Gastrocnemius medialis (tissue), 4 donors: ENCODE results near the gene CUZD1. TPM values are rescaled to one million over a fixed set of nuclear protein-coding genes. Genes with fewer than 3 reads are reported as not detected.

ENCODE experiments used
- ATAC-seq, 2 donors: fragments of 150-250 bp; one replicate each; pipeline ENCODE4 v1.9.1; 2016
- DNase-seq, 2 donors: peaks; one replicate each; pipeline ENCODE4 v3.0.0-alpha.2; 2019
- H3K27ac ChIP-seq, 4 donors: fragments of 200-600 bp; sonication (generic); 1 replicate in 1 of 4; 2 replicates in 3 of 4; pipeline ENCODE4 v1.5.1; 2016 to 2018; ENCODE audit warnings: mild to moderate bottlenecking in 2 of 4, moderate library complexity in 1 of 4
- H3K27me3 ChIP-seq, 3 donors: fragments of 200-600 bp; sonication (generic) in 2 of 3; 1 replicate in 1 of 3; 2 replicates in 2 of 3; pipeline versions ENCODE4 v1.5.1 to v1.6.0; 2016 to 2019; ENCODE audit warnings: mild to moderate bottlenecking in 1 of 3, moderate library complexity in 1 of 3
- H3K36me3 ChIP-seq, 2 donors: fragments of 200-600 bp; sonication (generic) in 1 of 2; one replicate each; pipeline ENCODE4 v1.5.1; 2017 to 2018
- H3K4me1 ChIP-seq, 2 donors: fragments of 200-600 bp; sonication (generic) in 1 of 2; one replicate each; pipeline ENCODE4 v1.5.1; 2016 to 2017; ENCODE audit warnings: mild to moderate bottlenecking in 2 of 2
- H3K4me3 ChIP-seq, 4 donors: fragments of 200-600 bp; sonication (generic) in 3 of 4; 1 replicate in 1 of 4; 2 replicates in 3 of 4; pipeline ENCODE4 v1.5.1; 2016 to 2019; ENCODE audit warnings: mild to moderate bottlenecking in 2 of 4
- H3K9me3 ChIP-seq, 3 donors: fragments of 200-600 bp; sonication (generic) in 2 of 3; 1 replicate in 1 of 3; 2 replicates in 2 of 3; pipeline ENCODE4 v1.5.1; 2016 to 2019
- CTCF ChIP-seq, 5 experiments: fragments of 450-650 bp in 3 of 5; fragments of 200-600 bp in 2 of 5; sonication (generic) in 2 of 5; IDR thresholded peaks in 4 of 5; conservative IDR thresholded peaks in 1 of 5; 1 replicate in 4 of 5; 2 replicates in 1 of 5; pipeline ENCODE4 v1.5.1; 2016 to 2019; ENCODE audit warnings: antibody characterized with exemption in 5 of 5, mild to moderate bottlenecking in 3 of 5, moderate library complexity in 3 of 5
- POLR2A ChIP-seq, 2 donors: fragments of 450-650 bp; IDR thresholded peaks; one replicate each; pipeline ENCODE4 v1.6.1; 2017; ENCODE audit warnings: antibody characterized with exemption in 2 of 2, mild to moderate bottlenecking in 2 of 2, moderate library complexity in 2 of 2
- in situ Hi-C, 4 donors: fragments of 200-750 bp; cut with MboI; loops; one replicate each; pipeline versions ENCODE4 v1.15.0 to v1.8.0; 2017; ENCODE audit warnings: low sequenced_read_pairs in 4 of 4
- intact Hi-C: fragments of 100-400 bp; cut with DNase I; formaldehyde crosslinking; loops from one replicate; pipeline ENCODE4 v1.15.1; 2023; ENCODE audit warnings: low total_unique reads
- total RNA-seq, 4 donors: library from RNA; depleted of rRNA; stranded (reverse); fragments of >200 nt; gene quantifications; one replicate each; pipeline versions ENCODE4 v1.1.0 to v1.2.3, GENCODE V29; 2016

CUZD1 gene
- total RNA-seq, 4 donors from 2014 or later: 0.09 TPM; not detected in 3

DNA sequence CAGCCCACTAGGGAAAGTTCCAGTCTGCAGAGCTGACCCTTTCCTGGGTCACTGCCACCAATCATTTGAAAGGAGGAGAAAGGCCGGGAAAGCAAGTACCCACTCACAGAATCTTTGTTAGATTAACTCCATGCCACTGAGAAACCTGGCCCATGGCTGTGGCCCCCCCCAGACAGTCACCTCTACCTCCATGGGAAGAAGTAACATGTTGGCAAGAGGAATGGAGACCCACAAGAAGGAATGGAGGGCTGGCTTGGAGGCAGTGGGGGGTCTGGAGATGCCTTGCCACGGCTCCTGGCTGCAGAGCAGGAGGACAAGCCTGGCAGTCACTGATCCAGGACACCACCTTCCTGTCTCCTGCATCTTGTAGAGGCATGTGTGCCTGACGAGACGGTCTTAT is 32.9 kb downstream of the CUZD1 start:
- Histone ChIP-seq H3K4me1 (no peaks in the 10 kb centered on the region), H3K27me3 (no peaks in the 10 kb centered on the region), H3K9me3 (no peaks in the 10 kb centered on the region), H3K4me3 (no peak overlapping the region), H3K36me3 (no peaks in the 10 kb centered on the region), H3K27ac (no peak overlapping the region)
- no peak for TF ChIP-seq POLR2A (IDR thresholded peaks at IDR 0.05)
- no peak for TF ChIP-seq CTCF (IDR thresholded peaks at IDR 0.05 in 4 of 5, conservative IDR thresholded peaks at IDR 0.05 in 1 of 5)
- in situ Hi-C loops (no loop called here), intact Hi-C loops (no loop called here)
- no peak for DNase-seq
- ATAC-seq: no peak

- Histone ChIP-seq H3K4me3 (no peak overlapping the region), H3K4me1 (no peaks in the 10 kb centered on the region), H3K9me3 (no peaks in the 10 kb centered on the region), H3K27me3 (no peaks in the 10 kb centered on the region), H3K27ac (no peak overlapping the region), H3K36me3 (no peaks in the 10 kb centered on the region)
- no peak for DNase-seq
- TF ChIP-seq CTCF (IDR thresholded peaks at IDR 0.05 in 4 of 5, conservative IDR thresholded peaks at IDR 0.05 in 1 of 5) (no peak), POLR2A (IDR thresholded peaks at IDR 0.05) (no peak)
- no peak for ATAC-seq
- intact Hi-C loops: no loop called here
- in situ Hi-C loops: no loop called here
Observed at GRCh38 chr10:122802282-122802681, 43.4 kb downstream of the CUZD1 start.

DNA sequence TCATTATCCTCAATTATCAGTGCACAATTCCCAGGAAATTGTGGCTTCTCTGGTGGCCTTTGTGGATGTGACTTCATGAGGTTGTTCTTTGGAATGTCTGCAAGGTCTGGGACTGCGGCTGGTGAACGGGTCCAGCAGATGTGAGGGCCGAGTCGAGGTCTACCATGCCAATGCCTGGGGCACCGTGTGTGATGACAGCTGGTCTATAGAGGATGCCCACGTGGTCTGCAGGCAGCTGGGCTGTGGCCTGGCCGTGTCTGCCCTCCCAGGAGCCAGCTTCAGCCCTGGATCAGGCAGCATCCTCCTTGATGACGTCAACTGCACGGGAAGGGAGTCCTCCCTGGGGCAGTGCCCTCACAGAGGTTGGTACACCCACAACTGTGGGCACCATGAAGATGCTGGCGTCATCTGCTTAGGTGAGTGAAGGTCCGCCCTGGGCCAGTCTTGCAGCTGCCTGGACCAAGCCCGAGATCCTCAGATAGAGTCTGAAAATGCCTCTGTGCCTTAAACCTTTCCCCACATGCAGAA is 46.9 kb downstream of the CUZD1 start:
- TF ChIP-seq CTCF (IDR thresholded peaks at IDR 0.05 in 4 of 5, conservative IDR thresholded peaks at IDR 0.05 in 1 of 5) (no peak), POLR2A (IDR thresholded peaks at IDR 0.05) (no peak)
- H3K27ac ChIP-seq: no peak overlapping the region
- H3K27me3 ChIP-seq: no peaks in the 10 kb centered on the region
- no peaks in the 10 kb centered on the region for H3K9me3 ChIP-seq
- H3K4me1 ChIP-seq: no peaks in the 10 kb centered on the region
- DNase-seq: no peak
- in situ Hi-C loops (no loop called here), intact Hi-C loops (no loop called here)
- H3K36me3 ChIP-seq: no peaks in the 10 kb centered on the region
- H3K4me3 ChIP-seq: no peak overlapping the region
- no peak for ATAC-seq

DNA sequence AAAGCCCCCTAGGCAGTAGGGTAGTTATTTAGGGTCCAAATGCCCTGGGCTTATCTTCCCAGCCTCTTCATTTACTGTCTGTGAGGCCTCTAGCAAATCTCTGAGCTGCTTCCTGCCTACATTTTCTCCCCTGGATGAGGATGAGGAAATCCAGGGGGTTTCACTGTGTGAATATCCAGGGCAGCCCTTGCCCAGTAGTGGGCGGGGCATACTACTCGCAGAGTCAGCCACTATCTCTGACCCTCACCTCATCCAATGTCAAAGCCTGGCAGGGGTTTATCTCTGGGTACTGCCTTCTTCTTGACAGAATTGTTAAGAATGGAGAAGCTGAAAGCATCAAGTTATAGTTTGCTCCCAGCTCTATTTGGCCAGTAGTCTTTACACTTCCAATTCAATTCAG is 48.9 kb downstream of the CUZD1 start:
- no peak for ATAC-seq
- no peaks in the 10 kb centered on the region for H3K27me3 ChIP-seq
- no peak overlapping the region for H3K4me3 ChIP-seq
- TF ChIP-seq POLR2A (IDR thresholded peaks at IDR 0.05): no peak
- no peak for TF ChIP-seq CTCF (IDR thresholded peaks at IDR 0.05 in 4 of 5, conservative IDR thresholded peaks at IDR 0.05 in 1 of 5)
- H3K9me3 ChIP-seq: no peaks in the 10 kb centered on the region
- in situ Hi-C loops: no loop called here
- no peak for DNase-seq
- no peaks in the 10 kb centered on the region for H3K4me1 ChIP-seq
- no peak overlapping the region for H3K27ac ChIP-seq
- no peaks in the 10 kb centered on the region for H3K36me3 ChIP-seq
- intact Hi-C loops: no loop called here

GRCh38 chr10:122795924-122796323 is 49.7 kb downstream of the CUZD1 start:
- no peak for ATAC-seq

More at GRCh38 chr10:122795924-122796323, 49.7 kb downstream of the CUZD1 start:
- no peak overlapping the region for H3K27ac ChIP-seq
- no peak overlapping the region for H3K4me3 ChIP-seq
- no peaks in the 10 kb centered on the region for H3K9me3 ChIP-seq
- no peak for TF ChIP-seq POLR2A (IDR thresholded peaks at IDR 0.05)
- TF ChIP-seq CTCF (IDR thresholded peaks at IDR 0.05 in 4 of 5, conservative IDR thresholded peaks at IDR 0.05 in 1 of 5): no peak
- no peaks in the 10 kb centered on the region for H3K27me3 ChIP-seq
- no peaks in the 10 kb centered on the region for H3K36me3 ChIP-seq
- intact Hi-C loops: no loop called here
- no peak for DNase-seq
- H3K4me1 ChIP-seq: no peaks in the 10 kb centered on the region
- in situ Hi-C loops: no loop called here
